NCI-H1048 (cell line): ENCODE measurements around the gene SMOC1.

ENCODE experiments used
- DNase-seq: peaks from one replicate; lab custom pipeline; 2025; lab: John Stamatoyannopoulos, UW

Gene SMOC1

GRCh38 chr14:70011098-70011497, 131.9 kb downstream of the SMOC1 start:
- no peak for DNase-seq

- DNase-seq = no peak
Observed at GRCh38 chr14:70011708-70012107, 132.5 kb downstream of the SMOC1 start.

GRCh38 chr14:70013271-70013873, 134.2 kb downstream of the SMOC1 start:
- DNase-seq = no peak

- no peak for DNase-seq
Observed at GRCh38 chr14:70014406-70015095, 135.3 kb downstream of the SMOC1 start.

GRCh38 chr14:70018230-70018629, 139.0 kb downstream of the SMOC1 start:
- no peak for DNase-seq

- DNase-seq = no peak
Observed at GRCh38 chr14:70018713-70019211, 139.5 kb downstream of the SMOC1 start.

- no peak for DNase-seq
Observed at GRCh38 chr14:70019695-70020094, 140.5 kb downstream of the SMOC1 start.

GRCh38 chr14:70020352-70021170, 141.3 kb downstream of the SMOC1 start:
- no peak for DNase-seq

GRCh38 chr14:70021548-70022220, 142.5 kb downstream of the SMOC1 start:
- DNase-seq = no peak

GRCh38 chr14:70022771-70023445, 143.7 kb downstream of the SMOC1 start:
- DNase-seq = no peak

GRCh38 chr14:70023871-70024270, 144.7 kb downstream of the SMOC1 start:
- DNase-seq = no peak

GRCh38 chr14:70027785-70028428, 148.7 kb downstream of the SMOC1 start:
- DNase-seq = no peak

GRCh38 chr14:70029296-70030132, 150.3 kb downstream of the SMOC1 start:
- no peak for DNase-seq

GRCh38 chr14:70032016-70032415, 152.8 kb downstream of the SMOC1 start:
- no peak for DNase-seq

GRCh38 chr14:70032447-70032846, 153.2 kb downstream of the SMOC1 start:
- DNase-seq = no peak

- DNase-seq = no peak
Observed at GRCh38 chr14:70033116-70033515, 153.9 kb downstream of the SMOC1 start.

- no peak for DNase-seq
Observed at GRCh38 chr14:70033561-70033960, 154.3 kb downstream of the SMOC1 start.

GRCh38 chr14:70034257-70034656, 155.0 kb downstream of the SMOC1 start:
- DNase-seq = no peak

GRCh38 chr14:70036665-70037064, 157.4 kb downstream of the SMOC1 start:
- no peak for DNase-seq

GRCh38 chr14:70043001-70043400, 163.8 kb downstream of the SMOC1 start:
- DNase-seq = no peak
